ES-I3 (cell line): ENCODE data around the gene CDH22.

ENCODE experiments used
- H3K36me3 ChIP-seq: 2 replicates; pipeline ENCODE4 v1.6.1; 2013; ENCODE audit warnings: mild to moderate bottlenecking, low read length, control low read depth, moderate library complexity; ENCODE audit not compliant: insufficient read depth
- H3K4me1 ChIP-seq: 2 replicates; pipeline ENCODE4 v1.6.1; 2013; ENCODE audit warnings: mild to moderate bottlenecking, control low read depth, low read length; ENCODE audit not compliant: insufficient read depth
- H3K9ac ChIP-seq: 2 replicates; pipeline ENCODE4 v1.6.1; 2013; ENCODE audit warnings: low read depth, mild to moderate bottlenecking, low read length, moderate library complexity
- H3K9me3 ChIP-seq: 2 replicates; pipeline ENCODE4 v1.6.1; 2013; ENCODE audit warnings: mild to moderate bottlenecking, low read length, moderate library complexity; ENCODE audit not compliant: control insufficient read depth, insufficient read depth

The CDH22 gene

DNA sequence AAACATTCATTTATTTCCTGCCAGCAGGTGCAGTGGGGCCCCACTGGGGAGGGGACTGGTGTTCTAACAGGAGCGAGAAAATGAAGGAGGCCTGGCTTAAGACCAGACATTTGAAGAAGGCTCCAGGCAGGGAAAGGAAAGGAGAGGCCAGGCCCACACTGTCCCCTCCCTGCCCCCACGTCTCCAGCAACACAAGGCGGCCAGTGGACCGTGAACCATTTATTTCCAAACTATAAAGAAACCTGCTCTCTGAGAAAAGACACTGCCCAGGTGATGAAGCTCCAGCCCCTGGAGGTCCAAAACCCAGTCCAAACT, 41.4 kb upstream of the CDH22 start:
- H3K9ac ChIP-seq = no peak overlapping the region
- no peaks in the 10 kb centered on the region for H3K36me3 ChIP-seq
- H3K9me3 ChIP-seq = no peaks in the 10 kb centered on the region
- peaks cover 25% of the 10 kb centered on the region for H3K4me1 ChIP-seq

DNA sequence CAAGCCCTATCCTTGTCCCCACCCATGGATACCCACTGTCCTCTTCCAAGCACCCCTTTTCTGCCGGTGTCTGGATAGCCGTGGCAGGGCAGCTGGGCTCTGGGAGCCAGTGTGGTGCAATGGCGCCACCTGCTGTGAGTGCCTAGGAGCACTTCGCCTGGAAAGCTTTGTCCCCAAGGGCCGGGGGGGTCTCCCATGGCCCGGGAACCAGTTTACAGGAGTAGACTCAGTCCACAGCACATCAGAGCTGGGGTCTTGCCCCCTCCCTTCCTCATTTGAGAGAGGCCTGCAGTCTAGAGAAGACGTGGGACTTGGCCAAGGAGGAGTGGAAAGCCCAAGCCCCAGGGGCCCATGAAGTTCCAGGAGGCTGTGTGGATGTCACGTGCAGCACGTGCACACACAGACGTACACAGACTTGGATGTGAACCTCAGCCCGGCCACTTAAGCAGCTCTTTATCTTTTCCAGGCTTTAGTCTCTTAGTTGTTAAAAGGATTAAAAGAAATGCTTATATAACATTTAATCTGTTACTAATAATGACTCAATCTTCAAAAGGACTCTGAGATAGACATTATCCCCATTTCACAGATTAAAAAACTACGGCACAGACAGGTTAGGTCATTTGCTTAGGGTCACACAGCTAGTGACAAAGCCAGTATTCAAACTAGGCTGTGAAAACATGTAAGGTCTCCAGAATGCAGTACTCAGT, 40.9 kb upstream of the CDH22 start:
- Histone ChIP-seq H3K36me3 (no peaks in the 10 kb centered on the region), H3K4me1 (peaks cover 25% of the 10 kb centered on the region), H3K9ac (no peak overlapping the region), H3K9me3 (no peaks in the 10 kb centered on the region)

DNA sequence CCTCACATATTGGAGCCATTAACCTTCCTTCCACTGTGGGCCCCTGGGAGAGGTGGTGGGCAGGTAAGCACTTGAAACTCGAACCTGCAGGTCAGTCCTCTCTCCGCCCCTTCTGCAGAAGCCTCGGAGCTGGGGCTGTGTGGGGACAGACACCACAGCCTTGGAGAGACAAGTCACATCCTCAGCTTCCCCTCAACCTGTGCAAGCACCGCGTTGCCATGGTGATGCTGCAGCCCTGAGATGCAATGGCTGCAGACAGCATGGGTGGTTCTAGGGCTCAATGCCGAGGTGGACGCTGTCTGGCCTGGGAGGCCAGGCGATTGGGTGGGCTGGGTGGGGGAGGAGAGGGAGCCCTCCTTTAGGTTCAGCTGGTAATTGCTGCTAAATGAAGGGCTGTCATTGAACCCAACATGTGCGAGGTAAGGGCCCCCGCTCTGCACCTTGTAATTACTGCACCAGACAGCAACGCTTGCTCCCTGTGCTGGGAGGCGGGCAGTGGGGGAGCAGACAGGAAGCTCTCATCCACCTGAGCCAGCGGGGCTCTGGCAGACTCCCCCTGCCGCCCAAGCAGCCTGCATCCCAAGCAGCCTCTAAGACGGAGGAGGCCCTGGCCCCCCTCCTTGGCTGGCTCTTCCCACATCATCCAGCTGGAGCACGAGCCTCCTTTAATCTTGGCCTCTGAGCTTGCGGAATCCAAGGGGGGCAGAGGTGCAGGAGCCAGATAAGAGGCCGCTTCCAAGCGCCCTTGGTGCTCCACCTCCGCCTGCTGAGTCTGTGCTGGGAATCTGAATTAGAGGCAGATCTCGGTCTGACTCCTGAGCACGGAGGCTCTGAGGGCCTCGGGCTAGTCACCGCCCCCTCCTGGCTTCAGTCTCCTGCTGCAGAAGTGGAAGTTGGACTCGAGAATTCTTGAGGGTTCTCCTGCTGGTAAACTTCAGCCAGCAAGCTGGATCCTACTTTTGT, 39.8 kb upstream of the CDH22 start:
- H3K9ac ChIP-seq = no peak overlapping the region
- H3K4me1 ChIP-seq = peaks cover 29% of the 10 kb centered on the region

DNA sequence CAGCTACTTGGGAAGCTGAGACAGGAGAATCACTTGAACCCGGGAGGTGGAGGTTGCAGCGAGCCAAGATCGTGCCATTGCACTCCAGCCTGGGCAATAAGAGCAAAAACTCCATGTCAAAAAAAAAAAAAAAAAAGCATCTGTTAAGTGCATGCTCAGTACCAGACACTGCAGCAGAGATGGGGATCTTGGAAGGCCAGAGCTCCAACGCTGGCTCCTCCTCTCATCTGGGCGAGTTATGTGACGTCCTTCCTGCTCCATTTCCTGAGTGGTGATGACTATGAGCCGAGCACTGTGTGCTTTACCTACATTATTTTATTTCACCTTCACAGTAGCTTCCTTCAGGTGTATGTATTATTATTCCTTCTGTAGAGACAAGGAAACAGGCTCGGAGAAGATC, 38.5 kb upstream of the CDH22 start:
- H3K4me1 ChIP-seq = peaks cover 29% of the 10 kb centered on the region

More for the DNA sequence above, 39.8 kb upstream of the CDH22 start:
- no peaks in the 10 kb centered on the region for H3K9me3 ChIP-seq
- H3K36me3 ChIP-seq = no peaks in the 10 kb centered on the region

DNA sequence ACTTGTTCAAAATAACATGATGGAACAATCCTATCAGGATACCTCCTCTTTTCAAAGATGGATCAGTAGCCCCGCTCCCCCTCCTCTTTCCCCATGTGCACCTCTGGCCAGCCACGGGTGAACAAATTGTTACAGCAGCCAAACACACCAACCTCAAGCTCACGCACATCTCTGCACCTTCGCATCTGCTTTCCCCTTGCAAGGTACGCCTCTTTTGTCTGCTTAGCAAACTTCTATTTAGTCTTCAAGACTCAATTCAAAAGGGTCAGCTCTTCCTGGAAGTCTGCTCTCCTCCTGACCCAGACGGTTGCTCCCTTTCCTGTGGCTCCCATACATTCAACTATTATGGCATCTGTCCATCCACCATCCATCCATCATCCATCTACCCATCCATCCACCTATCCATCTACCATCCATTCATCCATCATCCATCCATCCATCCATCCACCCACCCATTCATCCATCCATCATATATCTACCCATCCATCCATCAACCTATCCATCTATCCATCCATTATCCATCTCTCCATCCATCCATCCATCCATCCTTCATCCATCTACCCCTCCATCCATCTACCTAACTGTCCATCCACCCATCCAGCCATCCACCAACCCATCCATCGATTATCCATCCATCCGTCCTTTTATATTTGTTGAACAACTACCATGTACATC, 36.3 kb upstream of the CDH22 start:
- Histone ChIP-seq H3K4me1 (peaks cover 13% of the 10 kb centered on the region), H3K36me3 (no peaks in the 10 kb centered on the region), H3K9ac (no peak overlapping the region), H3K9me3 (no peaks in the 10 kb centered on the region)

More for the DNA sequence above, 38.5 kb upstream of the CDH22 start:
- no peaks in the 10 kb centered on the region for H3K9me3 ChIP-seq
- H3K9ac ChIP-seq = no peak overlapping the region
- no peaks in the 10 kb centered on the region for H3K36me3 ChIP-seq

DNA sequence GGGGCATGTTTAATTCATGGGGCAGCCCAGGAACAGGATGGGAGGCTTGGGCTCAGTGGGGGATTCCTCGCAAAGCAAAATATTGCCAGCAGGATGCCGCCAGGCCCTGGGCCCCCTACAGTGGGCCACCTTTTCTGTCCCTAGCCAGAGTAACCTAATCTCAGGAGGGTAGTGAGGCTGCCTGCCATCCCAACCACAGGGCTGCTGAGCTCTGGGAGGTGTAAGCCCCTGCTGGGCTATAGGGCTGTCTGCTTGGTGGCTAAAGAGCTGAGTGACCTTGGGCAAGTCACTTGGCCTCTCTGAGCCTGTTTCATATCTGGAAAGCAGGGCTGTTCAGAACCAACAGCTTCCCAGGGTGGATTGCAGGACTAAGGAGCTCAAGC, 35.7 kb upstream of the CDH22 start:
- Histone ChIP-seq H3K9ac (no peak overlapping the region), H3K9me3 (no peaks in the 10 kb centered on the region), H3K4me1 (peaks cover 8% of the 10 kb centered on the region; the same call in 1 of the 2 replicates), H3K36me3 (no peaks in the 10 kb centered on the region)

DNA sequence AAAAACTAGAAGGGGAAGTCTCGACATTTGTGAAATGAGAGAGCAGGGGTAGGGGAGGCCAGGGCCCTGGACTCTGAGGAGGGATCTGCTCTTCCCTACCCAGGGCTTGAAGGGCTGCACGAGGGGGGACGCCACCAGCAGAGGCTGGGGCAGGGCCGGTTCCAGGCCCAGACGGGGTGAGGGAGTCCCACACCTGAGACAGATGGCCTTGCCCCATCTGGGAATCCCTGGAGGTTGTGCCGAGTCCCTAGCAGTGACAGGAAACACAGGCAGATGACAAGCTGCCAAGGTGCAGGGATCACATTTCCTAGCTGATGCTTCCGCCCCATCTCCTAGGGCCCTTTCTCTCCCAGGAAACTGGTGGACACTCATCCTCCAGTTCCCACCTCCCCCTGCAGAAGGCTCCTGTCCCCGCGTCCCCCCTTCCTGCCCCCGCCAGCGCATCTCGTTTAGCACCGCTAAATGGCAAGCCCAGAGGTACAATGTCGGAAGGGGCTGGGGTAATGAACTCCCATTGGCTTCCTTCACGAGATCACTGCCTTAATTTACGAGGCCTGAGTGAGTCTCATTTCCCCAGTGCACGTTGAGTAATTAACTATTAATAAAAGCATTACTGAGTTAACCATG, 35.2 kb upstream of the CDH22 start:
- H3K9ac ChIP-seq = no peak overlapping the region
- no peaks in the 10 kb centered on the region for H3K9me3 ChIP-seq
- peaks cover 4% of the 10 kb centered on the region; the same call in 1 of the 2 replicates for H3K4me1 ChIP-seq
- no peaks in the 10 kb centered on the region for H3K36me3 ChIP-seq

DNA sequence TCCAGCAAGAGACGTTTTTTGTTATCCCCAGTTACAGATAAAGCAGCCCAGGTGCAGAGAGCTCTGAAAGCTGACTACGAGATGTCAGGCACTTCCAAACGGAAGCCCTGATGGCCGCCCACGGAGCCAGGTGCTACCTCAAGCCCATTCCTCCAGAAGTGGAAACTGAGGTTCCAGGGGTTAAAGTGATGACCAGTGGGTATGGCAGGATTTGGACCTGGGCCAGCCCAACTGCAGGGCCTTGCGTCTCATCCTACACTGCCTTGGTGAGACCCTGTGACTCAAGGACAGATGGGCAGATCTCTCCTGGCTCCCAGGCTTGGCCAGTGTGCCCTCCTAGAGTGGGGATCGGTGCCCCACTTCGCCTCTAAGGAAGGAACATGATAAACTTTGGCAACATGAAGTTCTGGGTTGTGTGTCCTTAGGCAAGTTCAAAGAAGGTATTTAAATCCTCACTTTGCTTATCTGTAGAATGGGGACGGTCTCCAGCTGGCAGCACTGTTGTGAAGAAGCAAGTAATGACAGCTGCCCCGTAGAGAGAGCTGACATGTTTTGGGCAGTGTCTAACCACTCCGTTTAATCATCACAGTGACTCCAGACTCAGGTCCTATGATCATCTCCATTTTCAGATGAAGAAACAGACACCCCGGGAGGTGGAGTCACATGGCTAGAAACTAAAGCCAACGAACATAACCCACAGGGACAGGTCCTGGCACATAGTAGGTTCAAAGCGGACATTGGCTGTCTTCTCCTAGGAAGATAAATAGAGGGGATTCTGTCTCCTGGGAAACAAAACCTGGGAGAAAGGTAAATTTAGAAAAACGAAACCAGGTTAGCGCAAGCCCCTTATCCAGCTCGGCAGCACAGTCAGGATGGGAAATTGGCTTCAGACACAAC, 34.4 kb upstream of the CDH22 start:
- 0 out of 2 replicates have a peak, but pooled peaks cover 4% of the 10 kb centered on the region for H3K4me1 ChIP-seq
- H3K9ac ChIP-seq = no peak overlapping the region
- H3K9me3 ChIP-seq = no peaks in the 10 kb centered on the region
- no peaks in the 10 kb centered on the region for H3K36me3 ChIP-seq

DNA sequence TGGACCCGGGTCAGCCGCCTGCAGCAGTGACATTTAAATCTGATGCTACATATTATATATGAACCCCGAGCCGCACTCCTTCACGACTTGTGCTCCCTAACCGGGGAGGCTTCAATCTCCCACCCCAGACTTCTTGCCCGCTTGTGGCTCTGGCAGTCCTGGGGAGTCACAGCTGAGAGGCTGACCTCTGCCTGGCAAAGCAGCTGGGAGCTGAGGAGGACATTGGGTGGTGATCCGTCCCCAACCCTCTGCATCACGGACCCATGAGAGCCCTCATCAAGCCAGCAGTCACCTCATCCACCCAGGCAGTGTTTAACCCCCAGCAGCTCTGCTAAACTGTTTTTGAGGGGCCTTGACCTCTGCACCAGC, 33.7 kb upstream of the CDH22 start:
- H3K9ac ChIP-seq = no peak overlapping the region
- 0 out of 2 replicates have a peak, but pooled peaks cover 4% of the 10 kb centered on the region for H3K4me1 ChIP-seq
- no peaks in the 10 kb centered on the region for H3K9me3 ChIP-seq
- no peaks in the 10 kb centered on the region for H3K36me3 ChIP-seq

DNA sequence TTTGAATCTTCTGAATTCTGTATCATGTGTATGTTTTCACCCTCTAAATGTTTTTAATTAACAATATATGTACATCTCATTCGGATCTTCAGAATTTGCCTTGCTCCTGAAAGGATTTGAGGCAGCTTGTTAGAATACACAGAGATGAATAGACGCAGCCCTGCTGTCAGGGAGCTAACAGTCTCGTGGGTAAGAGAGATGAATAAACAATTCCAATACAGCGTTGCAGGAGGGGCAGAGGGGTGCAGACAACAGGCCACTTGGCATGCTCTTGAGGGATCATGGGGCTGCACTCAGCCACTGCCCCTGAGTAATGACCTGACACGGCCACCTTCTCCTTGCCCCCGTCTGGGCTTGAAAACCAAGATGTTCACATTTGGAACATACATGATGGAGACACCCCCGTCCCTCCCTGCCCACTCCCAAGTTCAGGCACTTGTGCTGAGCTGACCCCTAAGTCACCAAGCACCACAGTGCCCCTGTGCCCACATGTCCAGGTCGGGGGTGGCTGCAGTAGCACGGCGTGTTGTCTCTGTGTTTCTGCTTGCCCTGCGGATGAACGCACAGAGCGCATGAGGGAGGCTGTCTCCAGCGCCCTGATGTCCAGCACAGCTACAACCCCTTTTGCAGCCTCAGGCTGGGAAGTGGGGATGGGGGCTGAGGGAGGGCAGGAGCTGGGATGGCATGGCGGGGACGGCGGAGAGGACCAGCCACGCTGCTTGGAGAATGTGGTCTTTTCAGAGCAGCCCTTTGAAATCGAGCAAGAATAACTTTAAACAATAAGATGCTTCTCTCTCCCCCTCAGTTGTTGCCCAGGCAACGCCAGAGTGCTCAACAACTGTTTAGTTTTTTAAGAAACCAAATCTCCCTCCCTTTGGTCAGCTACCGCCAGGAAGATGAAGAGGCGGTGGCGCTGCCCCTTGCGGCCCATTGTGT, 33.0 kb upstream of the CDH22 start:
- H3K9me3 ChIP-seq = no peaks in the 10 kb centered on the region
- H3K9ac ChIP-seq = no peak overlapping the region
- 0 out of 2 replicates have a peak, but pooled peaks cover 4% of the 10 kb centered on the region for H3K4me1 ChIP-seq
- no peaks in the 10 kb centered on the region for H3K36me3 ChIP-seq

DNA sequence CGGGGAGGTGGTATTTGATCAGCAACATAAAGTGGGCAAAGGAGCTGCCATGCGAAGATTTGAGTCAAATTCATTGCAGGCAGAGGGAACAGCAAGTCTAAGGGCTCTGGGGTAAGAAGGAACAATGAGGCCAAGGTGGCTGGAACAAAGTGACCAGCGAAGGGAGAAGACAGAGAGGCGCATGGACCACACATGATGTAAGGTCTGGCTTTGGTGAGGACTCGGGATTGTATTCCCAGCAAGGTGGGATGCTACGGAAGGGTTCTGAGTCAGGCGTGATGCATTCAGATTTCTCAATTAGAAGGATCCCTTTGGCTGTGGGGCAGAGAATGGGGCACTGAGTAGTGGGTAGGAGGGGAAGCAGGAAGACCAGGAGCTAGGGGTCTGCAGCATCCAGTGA, 30.7 kb upstream of the CDH22 start:
- H3K36me3 ChIP-seq = no peaks in the 10 kb centered on the region
- H3K4me1 ChIP-seq = 0 out of 2 replicates have a peak, but pooled peaks cover 5% of the 10 kb centered on the region
- H3K9ac ChIP-seq = no peak overlapping the region
- no peaks in the 10 kb centered on the region for H3K9me3 ChIP-seq

DNA sequence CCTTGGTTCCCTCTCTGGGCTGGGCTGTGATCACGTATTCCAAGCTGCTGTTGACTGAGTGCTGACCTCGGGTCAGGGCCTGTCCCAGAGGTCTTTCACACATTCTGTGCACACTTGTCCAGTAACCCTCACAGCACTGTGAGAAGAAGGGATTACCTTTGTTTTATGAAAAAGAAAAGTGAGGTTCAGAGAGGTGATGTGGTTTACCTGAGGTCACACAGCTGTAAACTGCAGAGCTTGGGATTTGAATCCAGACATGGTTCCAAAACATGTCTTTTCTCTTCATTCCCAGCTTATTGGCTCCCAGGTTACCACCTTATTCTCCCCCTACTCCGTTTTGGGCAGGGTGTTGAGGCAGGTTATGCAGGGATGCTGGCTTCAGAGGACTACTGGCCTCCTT, 28.4 kb upstream of the CDH22 start:
- Histone ChIP-seq H3K9ac (no peak overlapping the region), H3K4me1 (0 out of 2 replicates have a peak, but pooled peaks cover 5% of the 10 kb centered on the region), H3K9me3 (no peaks in the 10 kb centered on the region), H3K36me3 (no peaks in the 10 kb centered on the region)
